Occipital lobe (tissue), 2 donors: ENCODE data around the gene TTBK1. TPM values are rescaled to one million over a fixed set of nuclear protein-coding genes. Genes with fewer than 3 reads are reported as not detected.

Source experiments
- DNase-seq: peaks from one replicate; lab custom pipeline; 2025; lab: John Stamatoyannopoulos, UW
- total RNA-seq: library from RNA; depleted of rRNA; stranded (reverse); fragments of >200 nt; gene quantifications from one replicate; pipeline ENCODE4 v1.2.3, GENCODE V29; 2014

TTBK1 gene
- total RNA-seq, 1 donor from 2014 or later: 13.1 TPM

DNA sequence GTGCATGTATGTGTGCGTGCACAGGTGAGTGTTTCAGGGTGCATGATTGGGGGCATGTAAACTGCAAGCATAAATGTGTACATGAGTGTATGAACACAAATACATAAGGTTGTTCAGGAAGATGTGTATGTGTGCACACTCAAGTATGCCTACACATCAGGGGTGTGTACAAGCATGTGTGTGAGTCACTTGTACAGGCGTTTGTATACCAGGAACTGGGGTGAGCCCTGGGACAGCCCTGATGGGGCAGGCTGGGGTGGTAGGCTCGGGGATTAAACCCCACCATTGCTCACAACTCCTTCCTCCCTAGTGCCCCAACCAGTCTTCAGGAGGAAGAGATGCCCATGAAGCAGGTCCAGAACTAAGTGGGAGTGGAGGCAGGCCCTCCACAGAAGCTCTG, 61.1 kb downstream of the TTBK1 start:
- no peak for DNase-seq

DNA sequence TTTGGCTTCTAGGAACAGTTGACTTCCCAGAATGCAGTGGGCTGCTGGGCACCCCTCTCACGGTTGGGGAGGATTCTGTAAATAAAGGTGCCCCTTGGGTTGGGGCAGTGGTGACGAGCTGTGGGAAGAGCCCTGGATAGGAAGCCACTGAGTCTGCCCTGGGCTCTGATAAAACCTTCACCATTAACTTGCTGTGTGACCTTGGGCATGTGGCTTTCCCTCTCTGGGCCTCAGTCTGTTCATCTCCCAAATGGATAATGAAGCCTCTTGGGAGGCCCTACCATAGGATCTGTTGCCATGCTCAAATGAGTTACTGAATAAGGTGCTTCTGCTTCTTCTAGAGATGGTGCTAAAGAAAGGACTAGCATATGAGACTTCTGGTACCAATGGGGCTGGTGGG, 61.6 kb downstream of the TTBK1 start:
- no peak for DNase-seq

DNA sequence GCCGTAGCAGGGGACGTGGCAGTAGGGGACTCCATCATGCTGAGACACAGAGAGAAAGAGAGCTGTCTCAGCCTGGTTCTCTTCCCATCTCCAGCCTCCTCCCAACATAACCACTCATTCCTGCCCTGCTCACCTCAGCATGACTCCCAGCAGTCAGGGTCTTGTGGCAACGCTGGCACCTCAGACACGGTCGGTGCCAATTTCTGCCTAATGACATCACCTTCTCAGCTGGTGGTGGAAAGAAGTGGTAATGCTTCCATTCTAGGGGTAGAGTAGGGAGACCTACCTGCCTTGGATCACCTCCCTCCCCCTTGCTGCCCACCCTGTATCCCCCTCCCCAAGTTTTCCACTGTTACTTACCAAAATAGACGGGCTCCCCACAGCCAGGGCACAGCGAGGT, 62.8 kb downstream of the TTBK1 start:
- no peak for DNase-seq

DNA sequence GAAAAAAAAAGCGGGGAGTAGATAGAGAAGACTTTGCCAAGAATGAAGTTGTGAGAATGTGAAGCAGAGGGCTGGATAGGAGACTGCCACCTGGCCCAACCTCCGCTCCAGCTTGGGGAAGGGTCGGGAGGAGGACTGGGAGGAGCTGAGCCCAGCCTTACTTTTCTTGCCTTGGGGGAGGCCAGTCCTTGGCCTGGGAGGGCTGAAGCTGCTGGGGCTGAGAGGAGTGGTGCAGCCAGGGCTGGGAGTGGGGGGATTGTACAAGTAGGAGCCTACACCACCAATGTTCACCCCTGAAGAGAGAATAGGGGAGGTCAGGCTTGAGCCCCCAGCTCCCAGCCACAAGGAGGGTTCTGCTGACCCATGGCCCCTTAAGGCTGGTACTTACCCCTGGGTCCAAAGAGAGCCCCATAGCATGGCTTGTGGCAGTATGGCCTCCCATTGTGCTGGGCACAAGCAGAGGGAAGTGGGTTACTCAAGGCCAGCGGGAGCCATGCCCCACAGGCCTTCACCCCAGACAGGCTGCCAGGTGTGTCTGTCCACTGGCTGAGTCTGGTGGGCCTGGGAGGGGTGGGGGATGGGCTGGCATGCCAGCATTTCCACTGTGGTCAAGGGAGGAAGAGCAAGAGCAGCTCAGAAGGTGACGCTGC, 64.3 kb downstream of the TTBK1 start:
- DNase-seq: no peak

DNA sequence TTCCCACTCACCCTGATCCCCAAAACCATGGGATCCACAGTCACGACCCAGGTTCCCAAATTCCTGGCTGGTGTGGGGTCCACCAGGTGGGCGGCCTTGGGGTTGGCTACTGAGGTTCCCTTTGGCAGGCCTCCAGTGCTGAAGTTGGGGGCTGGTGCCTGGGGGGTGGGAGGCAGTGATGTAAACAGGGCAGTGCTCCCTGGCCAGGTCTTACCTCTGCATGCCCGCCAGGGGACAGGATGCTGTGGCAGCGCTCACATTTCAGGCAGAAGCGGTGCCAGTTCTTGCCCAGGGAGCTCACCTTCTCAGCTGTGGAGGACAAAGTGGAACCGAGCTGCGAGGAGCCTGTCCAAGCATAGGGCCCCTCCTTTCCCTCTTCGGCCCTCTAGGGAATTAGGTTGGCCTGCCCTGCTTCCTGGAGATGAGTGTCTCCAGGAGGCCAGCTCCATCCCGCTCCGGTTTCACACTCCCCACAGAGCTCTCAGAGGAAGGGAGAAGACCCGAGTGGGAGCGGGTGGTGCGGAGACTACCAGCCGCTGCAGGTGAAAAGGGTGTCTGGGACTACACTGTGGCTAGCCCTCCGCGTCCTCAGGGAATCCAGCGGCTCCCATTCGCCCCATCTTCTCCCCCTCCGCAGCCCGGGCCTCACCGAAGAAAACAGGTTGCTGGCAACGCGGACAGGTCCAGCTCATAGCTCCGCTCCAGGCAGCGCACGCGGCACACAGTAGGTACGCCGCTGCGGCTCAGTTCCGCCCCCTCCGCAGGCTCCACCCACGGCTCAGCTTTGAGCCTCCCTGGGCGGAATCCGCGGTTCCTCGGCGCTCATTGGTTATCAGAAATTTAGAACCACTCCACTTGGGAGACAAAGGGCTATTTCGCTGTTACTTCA, 65.1 kb downstream of the TTBK1 start, which contains the start of gene CRIP3:
CRIP3 (minus strand) TSS at position 726 of the 889 bp plus-strand sequence; CDS start at position 692, 34 bp downstream.
- DNase-seq: peak; percentile 41

DNA sequence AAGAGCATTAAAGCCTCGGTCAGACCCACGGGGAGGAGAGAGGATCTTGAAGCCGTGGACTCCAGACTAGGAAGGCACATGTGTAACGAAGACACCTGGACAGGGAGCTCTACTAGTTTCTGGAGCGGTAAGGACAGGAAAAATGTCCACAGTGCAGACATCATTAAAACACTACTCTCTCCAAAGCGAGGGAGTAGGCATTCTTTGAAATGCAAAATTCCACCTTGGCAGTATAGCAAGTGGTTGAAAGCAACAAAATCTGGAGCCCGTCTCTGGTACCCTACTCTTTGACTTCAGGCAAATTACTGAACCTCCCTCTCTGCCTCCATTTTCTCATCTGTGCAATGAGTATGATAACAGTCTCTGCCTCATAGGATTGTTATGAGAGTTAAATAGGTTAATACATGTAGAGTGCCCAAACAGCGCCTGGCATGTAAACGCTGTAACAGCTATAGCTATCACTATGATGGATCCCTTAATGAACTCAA, 65.8 kb downstream of the TTBK1 start:
- no peak for DNase-seq

DNA sequence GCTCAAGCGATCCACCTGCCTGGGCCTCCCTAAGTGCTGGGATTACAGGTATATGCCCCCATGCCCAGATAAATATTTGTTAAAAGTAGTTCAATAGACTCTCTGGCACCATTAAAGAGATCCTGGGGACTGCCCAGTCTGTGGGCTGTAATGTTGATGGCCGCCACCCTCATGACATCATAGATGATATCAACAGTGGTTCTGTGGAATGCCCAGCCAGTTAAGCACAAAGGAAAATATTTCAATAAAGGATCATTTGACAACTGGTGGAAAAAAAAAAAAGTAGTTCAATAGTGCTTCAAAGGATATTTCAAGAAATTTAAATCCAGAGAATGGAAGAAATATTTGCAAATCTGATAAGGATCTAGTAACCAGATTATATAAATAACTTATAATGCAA, 66.9 kb downstream of the TTBK1 start:
- no peak for DNase-seq

DNA sequence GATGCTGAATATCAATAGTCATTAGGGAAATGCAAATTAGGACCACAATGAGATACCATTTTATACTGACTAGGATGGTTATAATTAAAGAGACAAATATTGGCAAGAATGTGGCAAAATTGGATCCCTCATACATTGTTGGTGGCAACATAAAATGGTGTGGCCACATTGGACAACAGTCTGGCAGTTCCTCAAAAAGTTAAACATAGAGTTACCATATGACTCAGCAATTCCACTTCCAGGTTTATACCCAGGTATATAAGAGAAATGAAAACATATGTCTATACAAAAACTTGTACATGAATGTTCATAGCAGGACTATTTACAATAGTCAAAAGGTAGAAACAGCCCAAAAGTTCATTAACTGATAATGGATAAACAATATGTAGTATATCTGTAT, 67.3 kb downstream of the TTBK1 start:
- no peak for DNase-seq

DNA sequence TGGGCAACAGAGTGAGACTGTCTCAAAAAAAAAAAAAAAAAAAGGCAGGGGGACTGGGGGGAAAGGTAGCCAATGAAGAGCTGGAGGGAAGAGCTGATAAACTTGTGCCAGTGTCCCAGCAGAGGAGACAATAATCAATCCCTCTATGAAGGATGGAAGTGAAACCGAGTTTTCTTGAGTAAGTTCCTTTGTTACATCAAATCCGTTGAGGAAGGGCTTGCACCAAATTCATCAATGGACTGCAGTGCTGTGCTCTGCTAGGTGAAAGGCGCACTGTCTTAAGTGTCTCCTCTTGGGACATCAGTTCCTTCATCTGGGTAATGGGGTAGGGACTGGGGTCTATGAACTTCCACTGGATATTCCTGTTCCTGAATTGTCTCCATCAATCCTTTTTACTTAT, 68.4 kb downstream of the TTBK1 start:
- no peak for DNase-seq

DNA sequence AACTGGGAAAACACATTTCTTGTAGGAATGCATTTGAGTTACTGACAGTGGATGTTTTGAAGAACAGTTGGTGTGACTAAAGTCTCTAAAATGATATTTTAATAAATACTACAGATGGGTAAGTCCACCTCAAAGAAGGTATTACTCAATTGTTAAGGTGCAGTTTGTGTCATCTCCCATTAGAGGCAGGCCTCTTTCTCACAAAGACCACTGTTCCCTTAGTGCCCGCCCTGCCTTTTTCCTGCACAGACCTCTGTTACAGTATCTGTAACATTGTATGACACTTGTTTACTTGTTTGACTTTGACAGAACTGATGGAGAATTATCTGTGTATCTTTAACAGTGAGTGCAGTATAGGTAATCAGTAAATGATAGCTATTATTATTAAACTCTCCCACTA, 70.5 kb downstream of the TTBK1 start:
- no peak for DNase-seq

DNA sequence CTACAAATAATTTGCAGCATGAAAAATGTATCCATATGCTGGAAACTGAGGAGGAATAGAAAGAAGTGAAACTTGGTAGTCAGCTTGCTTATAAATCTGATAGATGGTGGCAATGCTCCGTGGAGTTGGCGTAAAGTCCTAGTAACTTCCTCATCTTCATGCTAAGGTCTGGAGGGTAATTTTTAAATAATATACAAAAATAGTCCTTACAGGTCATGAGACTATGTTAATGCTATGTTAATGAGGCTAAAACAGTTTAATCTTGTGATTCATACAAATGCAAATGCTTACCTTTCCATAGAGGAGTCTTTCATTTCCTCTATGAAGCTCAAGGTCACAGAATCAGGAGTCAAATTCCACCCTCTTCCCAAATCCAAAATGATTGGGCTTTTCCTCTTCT, 74.7 kb downstream of the TTBK1 start:
- no peak for DNase-seq

DNA sequence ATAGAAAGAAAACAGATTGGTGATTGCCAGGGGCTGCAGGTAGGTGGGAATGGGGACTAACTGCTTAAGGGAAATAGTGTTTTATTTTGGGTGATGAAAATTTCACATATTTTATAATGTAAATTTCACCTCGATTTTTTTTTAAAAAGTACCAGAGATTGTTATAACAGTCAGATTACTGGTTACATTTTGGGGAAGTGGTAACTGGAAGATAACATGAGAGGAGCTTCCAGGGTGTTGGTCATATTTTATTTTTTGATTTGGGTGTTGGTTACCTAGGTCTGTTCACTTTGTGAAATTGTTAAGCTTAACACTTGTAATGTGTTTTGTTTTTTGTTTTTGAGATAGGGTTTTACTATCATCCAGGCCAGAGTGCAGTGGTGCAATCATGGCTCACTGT, 82.6 kb downstream of the TTBK1 start:
- DNase-seq: no peak

DNA sequence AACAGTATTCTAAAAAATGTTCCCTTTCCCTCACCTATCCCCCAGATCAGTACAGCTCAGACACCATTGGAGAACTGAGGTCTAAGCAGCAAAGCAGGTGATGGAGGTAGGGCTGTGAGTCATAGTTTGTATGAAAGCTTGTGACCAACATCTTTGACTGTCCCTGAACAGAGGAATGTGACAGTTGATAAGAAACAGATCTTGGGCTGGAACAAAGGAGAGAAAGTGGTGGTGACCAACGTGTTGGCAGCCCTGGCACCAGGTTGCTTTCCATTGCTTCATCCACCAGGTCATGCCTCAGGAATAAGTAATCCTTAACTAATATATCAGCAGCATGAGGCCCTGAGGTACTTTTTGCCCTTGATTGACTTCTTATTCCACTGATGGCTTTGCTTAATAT, 85.2 kb downstream of the TTBK1 start:
- DNase-seq: no peak

DNA sequence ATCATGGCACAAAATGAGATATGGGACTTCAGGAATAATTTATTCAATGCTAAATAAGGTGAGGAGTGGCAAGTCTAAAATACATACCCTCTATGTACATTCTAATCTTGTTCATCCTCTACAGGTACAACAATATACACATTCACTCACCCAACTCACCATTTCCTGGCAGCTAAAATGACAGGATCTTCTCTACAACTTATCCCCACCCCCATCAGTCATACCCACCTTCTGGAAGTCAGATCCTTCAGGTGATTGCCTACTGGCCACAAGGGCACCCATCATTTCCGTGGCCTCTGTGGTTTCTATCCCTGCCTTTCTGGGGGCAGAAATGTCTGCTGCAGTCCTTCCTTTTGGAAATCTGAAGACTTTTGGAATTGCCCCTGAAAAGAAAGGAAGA, 88.2 kb downstream of the TTBK1 start:
- no peak for DNase-seq

DNA sequence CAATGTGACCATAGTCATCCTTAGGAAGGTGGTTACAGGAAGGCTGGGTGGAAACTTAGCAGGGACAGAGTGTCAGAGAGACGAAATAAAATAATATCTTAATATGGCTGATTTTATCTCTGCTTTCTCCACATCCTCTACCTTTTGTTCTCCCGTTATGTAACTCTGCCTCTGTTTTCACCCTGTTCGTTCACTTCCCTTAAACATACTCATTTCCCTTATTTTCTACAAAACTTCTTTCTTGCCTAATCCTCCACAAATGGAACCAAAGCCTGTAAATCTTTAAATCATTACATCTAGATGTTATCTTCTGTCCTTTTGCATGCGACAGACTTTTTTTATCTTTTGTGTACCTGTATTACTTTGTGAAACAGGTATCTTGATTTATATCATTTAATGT, 88.6 kb downstream of the TTBK1 start:
- no peak for DNase-seq

DNA sequence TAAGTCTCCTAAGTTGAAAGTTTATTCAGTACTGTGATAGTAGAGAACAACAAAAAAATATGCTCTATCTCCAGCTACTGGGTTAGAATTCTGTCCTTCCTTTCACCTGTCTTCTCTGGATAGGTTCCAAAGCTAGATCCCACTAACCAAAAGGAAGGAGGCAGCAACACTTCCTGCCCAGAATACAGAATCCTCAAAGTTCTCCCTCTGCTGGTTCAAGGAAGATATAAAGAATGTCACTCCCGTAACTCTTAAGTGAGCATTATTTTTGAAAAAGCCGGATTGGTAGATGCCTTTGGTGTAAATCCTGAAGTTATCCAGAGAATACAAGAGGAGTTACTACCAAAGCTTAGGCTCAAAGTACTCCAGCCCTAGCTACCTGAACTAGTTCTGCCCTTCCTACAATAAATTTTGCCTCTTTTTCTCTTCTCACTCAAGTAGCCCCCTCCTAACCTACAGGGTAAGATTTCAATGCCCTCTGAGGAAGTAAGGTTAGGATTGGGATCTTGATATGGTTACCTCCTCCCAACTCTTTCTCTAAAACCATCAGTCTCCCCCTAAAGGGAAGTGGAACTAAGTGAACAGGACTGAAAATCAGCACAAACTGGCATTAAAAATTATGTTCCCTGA, 91.3 kb downstream of the TTBK1 start:
- no peak for DNase-seq

DNA sequence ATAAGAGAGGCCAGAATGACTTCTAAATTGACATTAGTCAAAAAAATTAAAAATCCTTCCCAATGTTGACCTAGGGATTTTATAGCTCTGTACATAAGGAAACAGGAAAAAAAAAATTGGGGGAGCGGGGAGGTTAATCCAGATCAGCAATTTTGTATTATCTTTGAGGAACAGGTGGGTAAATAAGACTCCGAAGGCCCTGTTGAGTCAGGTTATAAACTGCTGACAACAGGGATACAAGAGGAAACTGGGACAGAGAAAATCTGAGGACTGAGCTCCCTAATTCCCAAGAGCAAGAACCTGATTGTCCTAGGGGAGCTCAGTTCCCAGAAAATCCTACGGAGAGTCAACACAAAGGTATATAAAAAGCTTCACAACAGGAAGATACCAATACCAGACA, 92.2 kb downstream of the TTBK1 start:
- DNase-seq: no peak

DNA sequence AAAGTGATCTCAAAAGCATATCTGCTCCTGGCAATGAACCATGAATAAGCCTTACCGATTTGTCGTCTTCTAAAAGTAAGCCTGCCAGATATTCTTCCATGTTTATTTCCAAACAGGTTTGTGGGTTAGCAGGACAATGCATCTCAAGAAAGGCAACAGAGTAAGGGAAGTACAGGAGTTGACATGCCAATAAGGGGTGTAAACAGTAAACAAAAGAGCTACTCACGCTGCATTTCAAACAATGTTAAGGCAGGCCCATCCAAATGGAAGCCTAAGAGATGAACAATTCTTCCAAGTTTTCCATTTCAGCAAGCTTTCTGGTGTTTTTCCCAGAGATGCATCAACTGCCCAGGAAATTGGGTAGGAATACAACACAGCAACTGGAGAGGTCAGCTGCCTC, 93.1 kb downstream of the TTBK1 start:
- DNase-seq: no peak
